WTC11 (cell line): Measurements from ENCODE around the gene ZIC4.

Experiments used
- SP1 ChIP-seq: sonication (generic); formaldehyde crosslinking; conservative IDR thresholded peaks from 2 replicates; pipeline ENCODE4 v1.8.1; 2022; ENCODE audit warnings: missing genetic modification reagents
- TP53 ChIP-seq: sonication (generic); formaldehyde crosslinking; IDR thresholded peaks from 2 replicates; pipeline ENCODE4 v1.8.1; 2023; ENCODE audit warnings: mild to moderate bottlenecking, missing genetic modification reagents
- ZNF232 ChIP-seq: sonication (generic); formaldehyde crosslinking; IDR thresholded peaks from 2 replicates; pipeline ENCODE4 v1.8.0; 2022; ENCODE audit warnings: mild to moderate bottlenecking, missing genetic modification reagents
- TF ChIP-seq, protein P1 (sequence below): sonication (generic); formaldehyde crosslinking; conservative IDR thresholded peaks from 2 replicates; pipeline ENCODE4 v1.8.1; 2022; ENCODE audit warnings: mild to moderate bottlenecking, missing genetic modification reagents
- TF ChIP-seq, protein P2 (sequence below): fragments of 200-600 bp; IDR thresholded peaks from 2 replicates; pipeline ENCODE4 v1.8.0; 2022; ENCODE audit warnings: antibody characterized with exemption

DNA sequence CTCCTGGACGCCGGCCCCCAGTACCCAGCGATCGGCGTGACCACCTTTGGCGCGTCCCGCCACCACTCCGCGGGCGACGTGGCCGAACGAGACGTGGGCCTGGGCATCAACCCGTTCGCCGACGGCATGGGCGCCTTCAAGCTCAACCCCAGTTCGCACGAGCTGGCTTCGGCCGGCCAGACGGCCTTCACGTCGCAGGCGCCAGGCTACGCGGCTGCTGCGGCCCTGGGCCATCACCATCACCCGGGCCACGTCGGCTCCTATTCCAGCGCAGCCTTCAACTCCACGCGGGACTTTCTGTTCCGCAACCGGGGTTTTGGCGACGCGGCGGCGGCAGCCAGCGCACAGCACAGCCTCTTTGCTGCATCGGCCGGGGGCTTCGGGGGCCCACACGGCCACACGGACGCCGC, 3.8 kb upstream of the ZIC4 start:
- TF ChIP-seq, protein P1, sequence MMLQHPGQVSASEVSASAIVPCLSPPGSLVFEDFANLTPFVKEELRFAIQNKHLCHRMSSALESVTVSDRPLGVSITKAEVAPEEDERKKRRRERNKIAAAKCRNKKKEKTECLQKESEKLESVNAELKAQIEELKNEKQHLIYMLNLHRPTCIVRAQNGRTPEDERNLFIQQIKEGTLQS (CRISPR knock-in tag), result no peak
- TF ChIP-seq SP1 (CRISPR knock-in tag), result no peak
- TF ChIP-seq, protein P2, sequence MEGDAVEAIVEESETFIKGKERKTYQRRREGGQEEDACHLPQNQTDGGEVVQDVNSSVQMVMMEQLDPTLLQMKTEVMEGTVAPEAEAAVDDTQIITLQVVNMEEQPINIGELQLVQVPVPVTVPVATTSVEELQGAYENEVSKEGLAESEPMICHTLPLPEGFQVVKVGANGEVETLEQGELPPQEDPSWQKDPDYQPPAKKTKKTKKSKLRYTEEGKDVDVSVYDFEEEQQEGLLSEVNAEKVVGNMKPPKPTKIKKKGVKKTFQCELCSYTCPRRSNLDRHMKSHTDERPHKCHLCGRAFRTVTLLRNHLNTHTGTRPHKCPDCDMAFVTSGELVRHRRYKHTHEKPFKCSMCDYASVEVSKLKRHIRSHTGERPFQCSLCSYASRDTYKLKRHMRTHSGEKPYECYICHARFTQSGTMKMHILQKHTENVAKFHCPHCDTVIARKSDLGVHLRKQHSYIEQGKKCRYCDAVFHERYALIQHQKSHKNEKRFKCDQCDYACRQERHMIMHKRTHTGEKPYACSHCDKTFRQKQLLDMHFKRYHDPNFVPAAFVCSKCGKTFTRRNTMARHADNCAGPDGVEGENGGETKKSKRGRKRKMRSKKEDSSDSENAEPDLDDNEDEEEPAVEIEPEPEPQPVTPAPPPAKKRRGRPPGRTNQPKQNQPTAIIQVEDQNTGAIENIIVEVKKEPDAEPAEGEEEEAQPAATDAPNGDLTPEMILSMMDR, result no peak
- TF ChIP-seq ZNF232 (CRISPR knock-in tag), result no peak
- no peak for TF ChIP-seq TP53 (CRISPR knock-in tag)
